Measurements from ENCODE around the gene LEPROT. TPM values are rescaled to one million over a fixed set of nuclear protein-coding genes. Genes with fewer than 3 reads are reported as not detected.

The LEPROT gene
- total RNA-seq, 1 experiment from 2014 or later = 25.7 TPM

DNA sequence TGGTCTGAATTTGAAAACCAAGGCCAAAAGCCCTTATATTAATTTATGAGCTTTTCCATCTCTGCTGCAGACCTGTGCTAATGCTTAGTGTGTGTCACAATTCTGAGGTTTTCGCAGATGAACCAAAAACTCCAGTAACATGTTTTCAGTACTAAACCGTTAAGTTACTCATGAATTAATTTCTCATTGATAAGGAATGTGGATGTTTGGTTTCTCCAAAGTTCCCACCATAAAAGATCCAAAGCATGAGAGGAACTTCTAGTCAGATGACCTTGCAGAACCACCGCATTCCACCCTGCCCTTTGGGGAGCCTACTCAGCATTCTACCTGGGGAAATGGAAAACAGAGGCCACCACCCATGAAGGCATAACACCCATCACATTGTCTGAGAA lies 7.5 kb upstream of the LEPROT start:
- no peak for ATAC-seq
- BruUV-seq (replicated peaks) = no TSS peak
- Histone ChIP-seq H3K4me1 (ENCODE audit: control insufficient read depth in 1 of 2, insufficient read depth in 2 of 2, low read length in 2 of 2) (peaks cover 0 to 4% of the 10 kb centered on the region in 2 experiments; a peak in 1 of 4 replicates), H4K20me1 (ENCODE audit: insufficient read depth) (no peaks in the 10 kb centered on the region), H3K9me3 (ENCODE audit: control insufficient read depth in 1 of 2, insufficient read depth in 1 of 2, low read depth in 1 of 2, low read length in 2 of 2) (no peaks in the 10 kb centered on the region), H3K79me2 (ENCODE audit: insufficient read depth, low read length) (no peaks in the 10 kb centered on the region), H3K36me3 (ENCODE audit: control insufficient read depth in 1 of 2, insufficient read depth in 2 of 2, low read length in 2 of 2) (no peaks in the 10 kb centered on the region), H3K27ac (ENCODE audit: low read depth, low read length) (no peak overlapping the region), H3K4me2 (ENCODE audit: low read length) (no peak overlapping the region), H3K27me3 (ENCODE audit: insufficient read depth, low read length) (no peaks in the 10 kb centered on the region), H3K9me2 (ENCODE audit: insufficient read depth) (no peaks in the 10 kb centered on the region), H3K4me3 (replicated peaks in 1 of 2; ENCODE audit: low read depth in 1 of 2, low read length in 2 of 2) (no peak overlapping the region), H3K9ac (ENCODE audit: low read length) (no peak overlapping the region), H2AFZ (ENCODE audit: low read depth, low read length, poor library complexity, severe bottlenecking) (no peak overlapping the region)
- no peak for TF ChIP-seq POLR2A (IDR thresholded peaks at IDR 0.05; ENCODE audit: borderline replicate concordance, extremely low read depth, insufficient read depth, insufficient read length)
- ChIA-PET RAD21 (ENCODE audit: low non-redundant PET in 1 of 2, low total read pairs in 2 of 2, uncharacterized antibody in 2 of 2, unreplicated experiment in 2 of 2) (no interaction called here), CTCF (no interaction called here), POLR2A (no interaction called here)
- intact Hi-C loops (cut with micrococcal nuclease) = no loop called here
- no peak for DNase-seq (ENCODE audit: low read depth, low spot score)

GRCh38 chr1:65414538-65414937 lies 5.9 kb upstream of the LEPROT start:
- Histone ChIP-seq H3K36me3 (ENCODE audit: control insufficient read depth in 1 of 2, insufficient read depth in 2 of 2, low read length in 2 of 2) (no peaks in the 10 kb centered on the region), H3K9me3 (ENCODE audit: control insufficient read depth in 1 of 2, insufficient read depth in 1 of 2, low read depth in 1 of 2, low read length in 2 of 2) (no peaks in the 10 kb centered on the region), H3K27ac (ENCODE audit: low read depth, low read length) (no peak overlapping the region), H2AFZ (ENCODE audit: low read depth, low read length, poor library complexity, severe bottlenecking) (no peak overlapping the region), H3K9me2 (ENCODE audit: insufficient read depth) (no peaks in the 10 kb centered on the region), H3K4me3 (replicated peaks in 1 of 2; ENCODE audit: low read depth in 1 of 2, low read length in 2 of 2) (no peak overlapping the region), H3K4me2 (ENCODE audit: low read length) (no peak overlapping the region), H4K20me1 (ENCODE audit: insufficient read depth) (no peaks in the 10 kb centered on the region), H3K9ac (ENCODE audit: low read length) (no peak overlapping the region), H3K4me1 (ENCODE audit: control insufficient read depth in 1 of 2, insufficient read depth in 2 of 2, low read length in 2 of 2) (peaks cover 5 to 8% of the 10 kb centered on the region in 2 experiments; a peak in 2 of 4 replicates), H3K79me2 (ENCODE audit: insufficient read depth, low read length) (no peaks in the 10 kb centered on the region), H3K27me3 (ENCODE audit: insufficient read depth, low read length) (no peaks in the 10 kb centered on the region)
- ChIA-PET RAD21 (ENCODE audit: low non-redundant PET in 1 of 2, low total read pairs in 2 of 2, uncharacterized antibody in 2 of 2, unreplicated experiment in 2 of 2) (no interaction called here), CTCF (no interaction called here), POLR2A (no interaction called here)
- BruUV-seq (replicated peaks) = no TSS peak
- DNase-seq (ENCODE audit: low read depth, low spot score) (no peak), ATAC-seq (no peak)
- TF ChIP-seq CBX3 (IDR thresholded peaks at IDR 0.05; ENCODE audit: low read depth) = no peak
- intact Hi-C loops (cut with micrococcal nuclease) = no loop called here

DNA sequence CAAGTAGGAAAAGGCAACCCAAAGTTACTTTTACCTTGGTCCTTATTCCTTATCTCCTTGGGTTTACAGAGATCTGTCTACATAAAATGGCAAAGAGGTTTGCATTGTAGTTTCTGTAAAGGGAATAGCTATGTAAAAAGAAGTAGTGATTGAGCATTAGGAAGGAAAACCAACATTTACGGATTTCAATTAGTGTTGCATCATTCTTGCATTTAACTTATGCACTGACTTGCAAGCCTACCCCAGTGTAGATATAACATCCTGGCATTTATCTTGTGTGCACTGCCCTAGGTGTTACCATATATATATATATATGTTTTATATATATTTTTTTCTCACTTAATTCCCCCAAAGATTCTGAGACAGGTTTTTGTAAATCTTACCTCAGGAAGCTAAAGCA lies 3.7 kb upstream of the LEPROT start:
- H3K27me3 ChIP-seq (ENCODE audit: insufficient read depth, low read length) = no peaks in the 10 kb centered on the region
- H3K36me3 ChIP-seq (ENCODE audit: control insufficient read depth in 1 of 2, insufficient read depth in 2 of 2, low read length in 2 of 2) = no peaks in the 10 kb centered on the region
- no peak overlapping the region for H3K9ac ChIP-seq (ENCODE audit: low read length)
- H3K9me2 ChIP-seq (ENCODE audit: insufficient read depth) = no peaks in the 10 kb centered on the region
- BruUV-seq (replicated peaks) = no TSS peak
- no peaks in the 10 kb centered on the region for H4K20me1 ChIP-seq (ENCODE audit: insufficient read depth)
- no peak overlapping the region for H3K4me2 ChIP-seq (ENCODE audit: low read length)
- POLR2A ChIA-PET = no interaction called here
- H3K79me2 ChIP-seq (ENCODE audit: insufficient read depth, low read length) = peaks cover 11% of the 10 kb centered on the region
- ATAC-seq = no peak
- no peak for DNase-seq (ENCODE audit: low read depth, low spot score)
- RAD21 ChIA-PET (ENCODE audit: low non-redundant PET in 1 of 2, low total read pairs in 2 of 2, uncharacterized antibody in 2 of 2, unreplicated experiment in 2 of 2) = no interaction called here
- H3K27ac ChIP-seq (ENCODE audit: low read depth, low read length) = no peak overlapping the region
- H3K4me1 ChIP-seq (ENCODE audit: control insufficient read depth in 1 of 2, insufficient read depth in 2 of 2, low read length in 2 of 2) = peaks cover 6 to 18% of the 10 kb centered on the region in 2 experiments; a peak in 3 of 4 replicates
- no peak overlapping the region for H3K4me3 ChIP-seq (replicated peaks in 1 of 2; ENCODE audit: low read depth in 1 of 2, low read length in 2 of 2)
- no peak for TF ChIP-seq TCF7L2 (IDR thresholded peaks at IDR 0.05; ENCODE audit: borderline replicate concordance, extremely low read depth, insufficient read depth, insufficient read length)
- no peak for TF ChIP-seq JUND (IDR thresholded peaks at IDR 0.05)
- TF ChIP-seq FOSL1 (IDR thresholded peaks at IDR 0.05; ENCODE audit: low read depth) = no peak
- no peak for TF ChIP-seq SIN3A (IDR thresholded peaks at IDR 0.05; ENCODE audit: low read depth)
- TF ChIP-seq ZNF274 (IDR thresholded peaks at IDR 0.05; ENCODE audit: low read depth, low read length) = no peak
- TF ChIP-seq POLR2A (IDR thresholded peaks at IDR 0.05; ENCODE audit: borderline replicate concordance, extremely low read depth, insufficient read depth, insufficient read length) = no peak
- no peak for TF ChIP-seq SP1 (IDR thresholded peaks at IDR 0.05; ENCODE audit: low read depth)
- TF ChIP-seq ZFX (IDR thresholded peaks at IDR 0.05) = no peak
- no peak for TF ChIP-seq POLR2AphosphoS5 (IDR thresholded peaks at IDR 0.05; ENCODE audit: low read depth, low read length)
- TF ChIP-seq CTCF (IDR thresholded peaks at IDR 0.05 in 2 of 3, conservative IDR thresholded peaks at IDR 0.05 in 1 of 3; ENCODE audit: borderline replicate concordance in 1 of 3, insufficient read depth in 1 of 3, low read depth in 2 of 3, low read length in 2 of 3) = no peak
- TF ChIP-seq YY1 (IDR thresholded peaks at IDR 0.05; ENCODE audit: extremely low read depth, insufficient replicate concordance, low read depth, low read length) = no peak
- TF ChIP-seq CBX3 (IDR thresholded peaks at IDR 0.05; ENCODE audit: low read depth) = no peak
- TF ChIP-seq EZH2phosphoT487 (IDR thresholded peaks at IDR 0.05; ENCODE audit: borderline replicate concordance) = no peak
- no peak for TF ChIP-seq SRF (IDR thresholded peaks at IDR 0.05; ENCODE audit: low read depth)
- no peak for TF ChIP-seq CEBPB (IDR thresholded peaks at IDR 0.05; ENCODE audit: low read depth)
- intact Hi-C loops (cut with micrococcal nuclease) = no loop called here
- H3K9me3 ChIP-seq (ENCODE audit: control insufficient read depth in 1 of 2, insufficient read depth in 1 of 2, low read depth in 1 of 2, low read length in 2 of 2) = no peaks in the 10 kb centered on the region
- no peak overlapping the region for H2AFZ ChIP-seq (ENCODE audit: low read depth, low read length, poor library complexity, severe bottlenecking)
- CTCF ChIA-PET = no interaction called here
